Measurements from ENCODE around the gene PCNX1.
"Not testable (repeated sequence)": the region's sequence is repeated elsewhere in the genome, so short reads cannot be mapped to it uniquely, and the experiment has no call there.

The PCNX1 gene

DNA sequence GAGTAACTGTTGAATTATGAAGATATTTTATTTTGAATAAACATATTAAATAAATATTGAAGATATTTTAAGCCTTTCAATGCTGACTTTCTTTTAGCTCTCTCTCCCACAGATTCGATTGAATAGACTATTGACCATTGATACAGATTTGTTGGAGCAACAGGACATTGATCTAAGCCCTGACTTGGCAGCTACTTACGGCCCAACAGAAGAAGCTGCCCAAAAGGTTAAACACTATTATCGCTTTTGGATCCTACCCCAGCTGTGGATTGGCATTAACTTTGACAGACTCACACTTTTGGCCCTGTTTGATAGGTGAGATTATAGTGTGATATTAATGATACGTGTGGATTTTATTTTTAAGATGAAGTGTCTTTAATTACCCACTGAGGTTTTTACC lies 105.6 kb downstream of the PCNX1 start:
- no peak overlapping the region for H3K4me3 ChIP-seq (ENCODE audit: low read depth, low read length)
- DNase-seq (ENCODE audit: low read depth): no peak
- TF ChIP-seq, protein P1, sequence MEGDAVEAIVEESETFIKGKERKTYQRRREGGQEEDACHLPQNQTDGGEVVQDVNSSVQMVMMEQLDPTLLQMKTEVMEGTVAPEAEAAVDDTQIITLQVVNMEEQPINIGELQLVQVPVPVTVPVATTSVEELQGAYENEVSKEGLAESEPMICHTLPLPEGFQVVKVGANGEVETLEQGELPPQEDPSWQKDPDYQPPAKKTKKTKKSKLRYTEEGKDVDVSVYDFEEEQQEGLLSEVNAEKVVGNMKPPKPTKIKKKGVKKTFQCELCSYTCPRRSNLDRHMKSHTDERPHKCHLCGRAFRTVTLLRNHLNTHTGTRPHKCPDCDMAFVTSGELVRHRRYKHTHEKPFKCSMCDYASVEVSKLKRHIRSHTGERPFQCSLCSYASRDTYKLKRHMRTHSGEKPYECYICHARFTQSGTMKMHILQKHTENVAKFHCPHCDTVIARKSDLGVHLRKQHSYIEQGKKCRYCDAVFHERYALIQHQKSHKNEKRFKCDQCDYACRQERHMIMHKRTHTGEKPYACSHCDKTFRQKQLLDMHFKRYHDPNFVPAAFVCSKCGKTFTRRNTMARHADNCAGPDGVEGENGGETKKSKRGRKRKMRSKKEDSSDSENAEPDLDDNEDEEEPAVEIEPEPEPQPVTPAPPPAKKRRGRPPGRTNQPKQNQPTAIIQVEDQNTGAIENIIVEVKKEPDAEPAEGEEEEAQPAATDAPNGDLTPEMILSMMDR (conservative IDR thresholded peaks at IDR 0.05; ENCODE audit: low read depth, low read length): no peak

DNA sequence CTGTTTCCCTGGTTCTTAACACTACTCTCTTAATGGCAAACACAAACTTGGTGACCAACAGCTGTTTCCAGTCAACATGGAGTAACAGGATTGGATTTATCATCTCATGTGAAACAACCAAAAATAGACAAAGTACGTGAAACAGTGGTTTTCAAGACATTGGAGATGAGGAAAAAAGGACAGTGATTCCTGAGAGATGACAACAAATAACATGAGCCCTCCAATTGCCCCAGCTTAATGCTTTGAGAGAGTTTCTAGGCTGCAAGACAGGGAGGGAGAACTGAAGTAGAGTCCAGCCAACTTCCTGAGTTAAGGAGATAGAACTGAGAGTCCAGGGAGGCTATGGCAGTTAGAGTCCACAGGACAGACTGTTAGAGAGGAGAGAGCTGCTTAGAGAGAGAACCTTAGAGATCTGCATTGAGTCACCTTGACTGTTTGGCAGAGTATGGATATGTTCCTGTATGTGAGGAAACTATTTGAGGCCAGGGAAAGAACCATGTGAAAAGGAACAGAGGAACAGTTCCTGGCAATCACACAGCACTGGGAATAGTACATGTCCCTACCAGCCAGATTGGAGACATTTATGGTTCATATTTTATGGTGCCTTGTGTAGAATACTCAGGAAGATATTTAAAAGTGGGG lies 106.4 kb downstream of the PCNX1 start:
- H3K4me3 ChIP-seq (ENCODE audit: low read depth, low read length): no peak overlapping the region
- DNase-seq (ENCODE audit: low read depth): peak; percentile 13
- TF ChIP-seq, protein P1 (conservative IDR thresholded peaks at IDR 0.05; ENCODE audit: low read depth, low read length): no peak

DNA sequence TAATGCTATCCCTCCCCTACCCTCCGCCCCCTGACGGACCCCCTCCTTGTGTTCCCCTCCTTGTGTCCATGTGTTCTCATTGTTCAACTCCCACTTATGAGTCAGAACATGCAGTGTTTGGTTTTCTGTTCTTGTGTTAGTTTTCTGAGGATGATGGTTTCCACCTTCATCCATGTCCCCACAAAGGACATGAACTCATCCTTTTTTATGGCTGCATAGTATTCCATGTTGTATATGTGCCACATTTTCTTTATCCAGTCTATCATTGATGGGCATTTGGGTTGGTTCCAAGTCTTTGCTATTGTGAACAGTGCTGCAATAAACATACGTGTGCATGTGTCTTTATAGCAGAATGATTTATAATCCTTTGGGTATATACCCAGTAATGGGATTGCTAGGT lies 112.7 kb downstream of the PCNX1 start:
- H3K4me3 ChIP-seq (ENCODE audit: low read depth, low read length); DNase-seq (ENCODE audit: low read depth): not testable (repeated sequence)

DNA sequence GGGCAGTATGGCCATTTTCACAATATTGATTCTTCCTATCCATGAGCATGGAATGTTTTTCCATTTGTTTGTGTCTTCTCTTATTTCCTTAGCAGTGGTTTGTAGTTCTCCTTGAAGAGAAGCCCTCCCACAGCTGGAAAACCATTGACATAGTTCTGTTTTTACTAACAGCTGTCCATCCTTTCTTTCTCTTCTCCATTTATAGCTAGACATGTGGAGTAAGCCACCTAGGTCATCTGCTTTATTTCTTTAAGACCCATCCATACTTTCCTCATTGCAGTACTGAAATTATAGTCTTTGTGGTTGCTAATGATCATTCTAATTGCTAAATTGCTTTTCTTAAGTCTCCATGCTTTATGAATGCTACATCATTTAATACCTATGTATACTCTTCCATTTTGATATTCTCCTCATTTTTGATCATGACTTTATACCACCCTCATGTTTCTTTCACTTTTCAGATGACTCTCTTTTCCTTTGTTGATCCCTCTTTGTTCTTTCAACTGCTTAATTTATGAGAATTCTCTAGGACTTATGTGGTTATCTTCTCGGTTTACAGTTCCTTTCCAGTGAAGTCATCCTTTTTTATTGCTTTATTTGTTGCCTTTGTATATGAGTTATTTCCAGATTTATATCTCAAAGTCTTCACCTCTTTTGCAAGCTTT lies 114.2 kb downstream of the PCNX1 start:
- peak; percentile 68 for DNase-seq (ENCODE audit: low read depth)
- no peak overlapping the region for H3K4me3 ChIP-seq (ENCODE audit: low read depth, low read length)
- TF ChIP-seq, protein P1 (conservative IDR thresholded peaks at IDR 0.05; ENCODE audit: low read depth, low read length): no peak

DNA sequence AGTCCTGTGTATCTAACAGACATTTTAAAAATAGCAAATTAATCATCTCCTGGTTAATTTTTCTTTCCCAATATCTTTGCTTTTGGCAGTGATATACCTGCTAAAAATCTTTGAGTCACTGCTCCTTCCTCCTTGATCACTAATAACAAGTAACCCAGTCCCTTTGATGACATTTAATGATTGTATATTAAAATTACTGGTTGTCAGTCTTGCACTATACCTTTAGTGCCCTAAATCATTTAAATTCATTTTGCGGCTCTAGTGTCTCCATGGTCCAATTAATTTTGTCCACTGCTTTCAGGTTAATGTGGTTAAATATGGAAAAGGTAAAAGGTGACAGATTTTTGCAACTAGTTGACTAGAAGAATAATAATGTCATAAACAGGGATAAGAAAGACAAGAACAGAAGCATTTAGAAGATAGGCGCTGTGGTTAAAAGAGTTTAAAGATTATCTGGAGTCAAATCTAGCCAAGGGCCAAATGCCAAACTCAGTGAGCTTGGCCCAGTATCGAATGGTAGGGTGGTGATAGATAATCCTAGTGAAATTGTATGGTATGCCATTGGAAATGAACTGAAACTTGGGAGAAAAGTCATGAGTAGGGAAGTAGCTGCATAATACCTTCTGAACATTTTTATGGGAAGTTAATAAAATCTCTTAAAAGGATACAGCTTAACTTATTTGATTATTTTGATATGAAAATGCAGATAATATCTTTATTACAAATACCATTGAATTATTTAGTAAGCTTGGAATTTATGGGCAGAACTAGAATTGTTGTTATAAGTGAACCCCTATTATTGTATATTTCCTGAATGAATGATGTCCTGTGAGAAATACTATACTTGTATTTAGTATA lies 115.0 kb downstream of the PCNX1 start:
- no peak for DNase-seq (ENCODE audit: low read depth)
- H3K4me3 ChIP-seq (ENCODE audit: low read depth, low read length): no peak overlapping the region
- TF ChIP-seq, protein P1 (conservative IDR thresholded peaks at IDR 0.05; ENCODE audit: low read depth, low read length): no peak

DNA sequence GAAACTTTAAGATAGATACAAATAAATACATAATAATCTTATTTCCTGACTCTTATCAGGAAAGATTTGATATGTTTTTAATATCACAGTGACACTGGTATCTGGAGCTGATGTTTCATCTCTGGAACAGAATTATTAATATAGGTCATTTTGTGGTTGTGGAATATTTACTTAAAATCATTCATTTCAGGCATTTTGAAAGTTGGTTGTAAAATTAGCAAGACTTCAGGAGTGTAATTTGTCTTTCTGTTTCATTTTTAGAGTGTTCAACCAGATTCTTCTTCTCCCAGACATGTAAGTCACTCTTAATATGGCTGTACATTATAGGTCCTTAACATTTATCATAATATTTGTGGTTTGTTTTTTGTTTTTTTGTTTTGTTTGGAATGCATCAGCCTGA lies 115.7 kb downstream of the PCNX1 start:
- H3K4me3 ChIP-seq (ENCODE audit: low read depth, low read length): no peak overlapping the region
- no peak for DNase-seq (ENCODE audit: low read depth)
- TF ChIP-seq, protein P1 (conservative IDR thresholded peaks at IDR 0.05; ENCODE audit: low read depth, low read length): no peak

DNA sequence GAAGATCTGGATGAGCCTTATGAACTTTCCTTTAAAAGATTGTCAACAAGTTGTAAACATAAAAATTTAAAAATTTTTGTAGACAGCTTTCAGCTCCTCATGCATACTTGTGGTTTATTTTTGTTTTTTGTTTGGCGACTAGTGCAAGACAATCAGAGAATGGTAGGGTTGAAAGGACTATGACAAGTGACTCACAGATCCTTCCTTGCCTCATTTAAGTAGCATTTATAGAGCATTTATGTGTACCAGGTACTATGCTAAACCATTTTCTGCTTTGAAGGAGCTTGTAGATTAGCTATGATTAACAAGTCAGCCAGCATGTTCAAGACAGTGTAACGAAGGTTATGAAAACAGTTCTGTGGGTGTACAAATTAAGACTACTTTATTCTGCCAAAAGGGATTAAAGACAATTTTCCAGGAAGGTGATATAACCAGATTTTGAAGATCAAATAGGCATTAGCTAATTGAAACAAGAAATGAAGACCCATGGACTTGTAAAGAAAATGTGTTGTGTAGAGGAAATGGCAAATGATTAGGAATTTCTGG lies 122.0 kb downstream of the PCNX1 start:
- no peak for DNase-seq (ENCODE audit: low read depth)
- no peak overlapping the region for H3K4me3 ChIP-seq (ENCODE audit: low read depth, low read length)
- TF ChIP-seq, protein P1 (conservative IDR thresholded peaks at IDR 0.05; ENCODE audit: low read depth, low read length): no peak
